DND-41 (cell line): ENCODE measurements around the gene PYCR2.

Experiments used
- ATAC-seq: fragments of 200-7000 bp; cut with Tn5 transposase; 3 replicates; pipeline ENCODE4 v1.9.1; 2021; ENCODE audit warnings: low read depth; ENCODE audit not compliant: insufficient read depth
- DNase-seq: peaks from one replicate; pipeline ENCODE4 v3.0.0-alpha.2; 2020
- H2AFZ ChIP-seq: 2 replicates; pipeline ENCODE4 v1.6.0; 2012; ENCODE audit warnings: low read depth, low read length
- H3K27ac ChIP-seq: 2 replicates; pipeline ENCODE4 v1.5.1; 2012; ENCODE audit warnings: low read length, inconsistent platforms
- H3K27me3 ChIP-seq: fragments of 200-600 bp; sonication (generic); 2 replicates; pipeline ENCODE4 v1.6.0; 2012; ENCODE audit warnings: low read length, mild to moderate bottlenecking, inconsistent platforms; ENCODE audit not compliant: insufficient read depth, poor library complexity
- H3K36me3 ChIP-seq: 2 replicates; pipeline ENCODE4 v1.5.1; 2012; ENCODE audit warnings: low read length, inconsistent platforms; ENCODE audit not compliant: insufficient read depth
- H3K4me1 ChIP-seq: 2 replicates; pipeline ENCODE4 v1.5.1; 2012; ENCODE audit warnings: mild to moderate bottlenecking, low read length; ENCODE audit not compliant: insufficient read depth
- H3K4me2 ChIP-seq: 2 replicates; pipeline ENCODE4 v1.6.0; 2012; ENCODE audit warnings: mild to moderate bottlenecking, moderate library complexity, low read length, inconsistent platforms; ENCODE audit not compliant: insufficient read depth
- H3K4me3 ChIP-seq, 2 experiments: fragments of 200-600 bp in 1 of 2; shearing (Covaris generic) in 1 of 2; 2 replicates each; pipeline ENCODE4 v1.5.1; 2012 to 2016; ENCODE audit warnings: inconsistent platforms in 2 of 2, low read length in 2 of 2, mild to moderate bottlenecking in 2 of 2, low read depth in 1 of 2, moderate library complexity in 1 of 2
- H3K79me2 ChIP-seq: 2 replicates; pipeline ENCODE4 v1.6.0; 2012; ENCODE audit warnings: low read length, inconsistent platforms; ENCODE audit not compliant: insufficient read depth
- H3K9ac ChIP-seq: 2 replicates; pipeline ENCODE4 v1.6.0; 2012; ENCODE audit warnings: low read depth, mild to moderate bottlenecking, inconsistent platforms, low read length, moderate library complexity
- H3K9me3 ChIP-seq: 2 replicates; pipeline ENCODE4 v1.5.1; 2012; ENCODE audit warnings: low read length, moderate library complexity, mild to moderate bottlenecking, inconsistent platforms; ENCODE audit not compliant: insufficient read depth, severe bottlenecking
- H4K20me1 ChIP-seq: 2 replicates; pipeline ENCODE4 v1.6.0; 2012; ENCODE audit warnings: low read length; ENCODE audit not compliant: insufficient read depth
- CTCF ChIP-seq: IDR thresholded peaks from 2 replicates; pipeline ENCODE4 v1.5.1; 2012; ENCODE audit warnings: borderline replicate concordance, low read length, moderate library complexity, mild to moderate bottlenecking; ENCODE audit not compliant: poor library complexity, severe bottlenecking; ENCODE audit errors: extremely low read depth
- EZH2 ChIP-seq: IDR thresholded peaks from 3 replicates; pipeline ENCODE4 v1.6.1; 2012; ENCODE audit warnings: borderline replicate concordance, low read depth, mild to moderate bottlenecking, moderate library complexity, low read length, inconsistent platforms; ENCODE audit not compliant: severe bottlenecking

The PYCR2 gene

GRCh38 chr1:225942574-225942973, 18.5 kb upstream of the PYCR2 start:
- H3K27me3 ChIP-seq: no peaks in the 10 kb centered on the region
- no peak overlapping the region for H3K27ac ChIP-seq
- H3K4me1 ChIP-seq: no peaks in the 10 kb centered on the region
- H3K9me3 ChIP-seq: no peaks in the 10 kb centered on the region
- H2AFZ ChIP-seq: no peak overlapping the region
- H3K79me2 ChIP-seq: no peaks in the 10 kb centered on the region
- no peak for TF ChIP-seq CTCF
- ATAC-seq (no peak), DNase-seq (no peak)
- H3K36me3 ChIP-seq: no peaks in the 10 kb centered on the region
- H3K4me3 ChIP-seq: no peak overlapping the region
- H3K9ac ChIP-seq: no peak overlapping the region
- no peaks in the 10 kb centered on the region for H4K20me1 ChIP-seq
- no peak overlapping the region for H3K4me2 ChIP-seq

DNA sequence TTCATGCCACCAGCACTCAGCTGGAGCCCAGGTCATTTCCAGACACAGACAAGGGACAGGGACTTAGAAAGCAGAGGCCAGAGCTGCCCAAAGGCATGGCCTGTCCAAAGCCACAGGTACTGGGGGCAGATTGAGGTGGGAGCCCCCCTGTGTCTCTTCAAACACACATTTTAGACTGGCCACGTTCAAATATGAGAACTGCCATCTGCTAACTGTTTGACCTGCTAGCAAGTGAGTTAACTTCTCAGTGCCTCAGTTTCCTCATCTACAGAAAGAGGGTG, 17.8 kb upstream of the PYCR2 start:
- H3K36me3 ChIP-seq: no peaks in the 10 kb centered on the region
- H3K9me3 ChIP-seq: no peaks in the 10 kb centered on the region
- H3K4me1 ChIP-seq: no peaks in the 10 kb centered on the region
- H3K4me3 ChIP-seq: no peak overlapping the region
- no peak overlapping the region for H3K27ac ChIP-seq
- no peaks in the 10 kb centered on the region for H4K20me1 ChIP-seq
- DNase-seq: no peak
- no peak for TF ChIP-seq EZH2
- no peak for TF ChIP-seq CTCF
- H3K27me3 ChIP-seq: no peaks in the 10 kb centered on the region
- H3K9ac ChIP-seq: no peak overlapping the region
- no peak overlapping the region for H3K4me2 ChIP-seq
- no peak overlapping the region for H2AFZ ChIP-seq
- no peak for ATAC-seq
- H3K79me2 ChIP-seq: no peaks in the 10 kb centered on the region

- H3K36me3 ChIP-seq: no peaks in the 10 kb centered on the region
- no peaks in the 10 kb centered on the region for H3K27me3 ChIP-seq
- TF ChIP-seq CTCF (no peak), EZH2 (no peak)
- ATAC-seq: no peak
- no peak for DNase-seq
- H3K4me1 ChIP-seq: no peaks in the 10 kb centered on the region
- H3K79me2 ChIP-seq: no peaks in the 10 kb centered on the region
- H3K9me3 ChIP-seq: no peaks in the 10 kb centered on the region
- no peak within 1 kb of the TSS for H3K27ac ChIP-seq
- H3K4me2 ChIP-seq: no peak within 1 kb of the TSS
- H3K4me3 ChIP-seq: no peak within 1 kb of the TSS
- no peak within 1 kb of the TSS for H3K9ac ChIP-seq
- no peak within 1 kb of the TSS for H2AFZ ChIP-seq
- no peaks in the 10 kb centered on the region for H4K20me1 ChIP-seq
Observed at GRCh38 chr1:225941187-225941941, 17.3 kb upstream of the PYCR2 start, which contains the start of gene LEFTY2. LEFTY2 (minus strand) TSS chr1:225941220; CDS start chr1:225941140, 80 bp downstream.
